Endothelial cell (in vitro differentiated cells): ENCODE measurements around the gene IQSEC1. TPM values are rescaled to one million over a fixed set of nuclear protein-coding genes. Genes with fewer than 3 reads are reported as not detected.

Experiments
- DNase-seq: peaks from one replicate; pipeline ENCODE4 v3.0.0; 2021; ENCODE audit warnings: low spot score
- H3K27ac Mint-ChIP-seq: one replicate; pipeline ENCODE4 v1.8.0; 2021; ENCODE audit warnings: mixed read lengths, inconsistent platforms; ENCODE audit not compliant: unreplicated experiment
- H3K27me3 Mint-ChIP-seq: one replicate; pipeline ENCODE4 v1.8.0; 2021; ENCODE audit warnings: mild to moderate bottlenecking, moderate library complexity, mixed read lengths, inconsistent platforms; ENCODE audit not compliant: unreplicated experiment
- H3K36me3 Mint-ChIP-seq: one replicate; pipeline ENCODE4 v1.8.0; 2021; ENCODE audit warnings: mild to moderate bottlenecking, low read depth, mixed read lengths, inconsistent platforms; ENCODE audit not compliant: unreplicated experiment
- H3K4me1 Mint-ChIP-seq: one replicate; pipeline ENCODE4 v1.8.0; 2021; ENCODE audit warnings: mild to moderate bottlenecking, mixed read lengths, inconsistent platforms; ENCODE audit not compliant: unreplicated experiment
- H3K4me3 Mint-ChIP-seq: one replicate; pipeline ENCODE4 v1.8.0; 2021; ENCODE audit warnings: mild to moderate bottlenecking, mixed read lengths, inconsistent platforms; ENCODE audit not compliant: unreplicated experiment
- H3K9me3 Mint-ChIP-seq: one replicate; pipeline ENCODE4 v1.8.0; 2021; ENCODE audit warnings: mixed read lengths, inconsistent platforms; ENCODE audit not compliant: unreplicated experiment
- total RNA-seq: library from RNA; stranded (reverse); fragmentation: NEBNext Ultra II Directional; extraction: Animal tissue kit (Norgen Biotek cat#: 25700); gene quantifications from one replicate; pipeline ENCODE4 v1.2.1, GENCODE V29; 2021; ENCODE audit not compliant: unreplicated experiment
- TF ChIP-seq, protein P1 (sequence below): fragments of 200-600 bp; sonication (generic); IDR thresholded peaks from one replicate; pipeline ENCODE4 v1.5.0; 2021; ENCODE audit warnings: antibody characterized with exemption; ENCODE audit not compliant: unreplicated experiment

IQSEC1 gene
- total RNA-seq, 1 donor from 2014 or later: 75.3 TPM

GRCh38 chr3:12931273-12931905, 141.8 kb downstream of the IQSEC1 start:
- Mint-ChIP-seq H3K9me3 (no peaks in the 10 kb centered on the region), H3K36me3 (peaks cover 12% of the 10 kb centered on the region), H3K4me1 (no peaks in the 10 kb centered on the region), H3K27me3 (peaks cover 5% of the 10 kb centered on the region), H3K27ac (peak overlapping the region; percentile 18), H3K4me3 (no peak overlapping the region)
- TF ChIP-seq, protein P1, sequence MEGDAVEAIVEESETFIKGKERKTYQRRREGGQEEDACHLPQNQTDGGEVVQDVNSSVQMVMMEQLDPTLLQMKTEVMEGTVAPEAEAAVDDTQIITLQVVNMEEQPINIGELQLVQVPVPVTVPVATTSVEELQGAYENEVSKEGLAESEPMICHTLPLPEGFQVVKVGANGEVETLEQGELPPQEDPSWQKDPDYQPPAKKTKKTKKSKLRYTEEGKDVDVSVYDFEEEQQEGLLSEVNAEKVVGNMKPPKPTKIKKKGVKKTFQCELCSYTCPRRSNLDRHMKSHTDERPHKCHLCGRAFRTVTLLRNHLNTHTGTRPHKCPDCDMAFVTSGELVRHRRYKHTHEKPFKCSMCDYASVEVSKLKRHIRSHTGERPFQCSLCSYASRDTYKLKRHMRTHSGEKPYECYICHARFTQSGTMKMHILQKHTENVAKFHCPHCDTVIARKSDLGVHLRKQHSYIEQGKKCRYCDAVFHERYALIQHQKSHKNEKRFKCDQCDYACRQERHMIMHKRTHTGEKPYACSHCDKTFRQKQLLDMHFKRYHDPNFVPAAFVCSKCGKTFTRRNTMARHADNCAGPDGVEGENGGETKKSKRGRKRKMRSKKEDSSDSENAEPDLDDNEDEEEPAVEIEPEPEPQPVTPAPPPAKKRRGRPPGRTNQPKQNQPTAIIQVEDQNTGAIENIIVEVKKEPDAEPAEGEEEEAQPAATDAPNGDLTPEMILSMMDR: no peak
- no peak for DNase-seq

GRCh38 chr3:12929801-12930200, 143.4 kb downstream of the IQSEC1 start:
- Mint-ChIP-seq H3K27ac (no peak overlapping the region), H3K9me3 (no peaks in the 10 kb centered on the region), H3K4me1 (no peaks in the 10 kb centered on the region)

GRCh38 chr3:12926660-12927059, 146.6 kb downstream of the IQSEC1 start:
- no peak for DNase-seq
- H3K4me3 Mint-ChIP-seq: no peak overlapping the region
- H3K4me1 Mint-ChIP-seq: peaks cover 3% of the 10 kb centered on the region
- peaks cover 8% of the 10 kb centered on the region for H3K27me3 Mint-ChIP-seq
- no peak overlapping the region for H3K27ac Mint-ChIP-seq
- peaks cover 18% of the 10 kb centered on the region for H3K36me3 Mint-ChIP-seq
- TF ChIP-seq, protein P1: no peak
- no peaks in the 10 kb centered on the region for H3K9me3 Mint-ChIP-seq

More at GRCh38 chr3:12929801-12930200, 143.4 kb downstream of the IQSEC1 start:
- Mint-ChIP-seq H3K27me3 (peaks cover 4% of the 10 kb centered on the region), H3K36me3 (peaks cover 15% of the 10 kb centered on the region), H3K4me3 (no peak overlapping the region)
- TF ChIP-seq, protein P1: no peak
- no peak for DNase-seq

GRCh38 chr3:12925648-12926047, 147.6 kb downstream of the IQSEC1 start:
- Mint-ChIP-seq H3K27ac (no peak overlapping the region), H3K36me3 (peaks cover 22% of the 10 kb centered on the region), H3K9me3 (no peaks in the 10 kb centered on the region), H3K27me3 (peaks cover 13% of the 10 kb centered on the region), H3K4me3 (no peak overlapping the region), H3K4me1 (peaks cover 3% of the 10 kb centered on the region)
- DNase-seq: no peak
- TF ChIP-seq, protein P1: no peak

DNA sequence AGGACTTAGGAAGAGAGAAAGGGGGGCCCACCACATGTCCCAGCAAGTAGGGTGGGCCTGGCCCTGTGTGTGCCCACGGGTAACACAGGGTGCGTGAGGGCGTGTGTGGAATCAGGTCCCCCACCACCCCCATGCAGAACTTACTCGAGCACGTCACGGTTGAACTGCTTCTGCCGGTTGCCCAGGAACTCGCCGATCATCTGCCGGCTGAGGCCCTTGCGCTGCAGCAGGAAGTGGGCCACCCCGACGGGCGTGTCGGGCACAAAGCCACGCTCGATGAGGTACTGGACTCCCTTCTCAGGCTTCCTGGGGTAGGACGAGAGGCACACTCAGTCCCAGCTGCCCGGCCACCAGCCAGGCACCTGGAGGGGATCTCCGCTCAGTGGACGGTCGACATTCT, 148.8 kb downstream of the IQSEC1 start:
- TF ChIP-seq, protein P1: no peak
- no peak for DNase-seq
- peaks cover 13% of the 10 kb centered on the region for H3K27me3 Mint-ChIP-seq
- H3K27ac Mint-ChIP-seq: no peak overlapping the region
- H3K4me3 Mint-ChIP-seq: no peak overlapping the region
- H3K36me3 Mint-ChIP-seq: peaks cover 19% of the 10 kb centered on the region
- peaks cover 3% of the 10 kb centered on the region for H3K4me1 Mint-ChIP-seq
- H3K9me3 Mint-ChIP-seq: no peaks in the 10 kb centered on the region
